ENCODE results near the gene ALG1. TPM values are rescaled to one million over a fixed set of nuclear protein-coding genes. Genes with fewer than 3 reads are reported as not detected.
"Not testable (repeated sequence)": the region's sequence is repeated elsewhere in the genome, so short reads cannot be mapped to it uniquely, and the experiment has no call there.

Gene ALG1
- 13.1 and 22.7 TPM in 2 replicates for total RNA-seq (2014; rRNA removed; shearing (Covaris generic))

- peak; percentile 78 for DNase-seq (ENCODE audit: low read depth)
Measured at GRCh38 chr16:5071681-5072333, at the start of gene ALG1. ALG1 (plus strand) TSS chr16:5071843; CDS start chr16:5071850, 7 bp downstream.

- no peak for DNase-seq (ENCODE audit: low read depth)
Measured at GRCh38 chr16:5022521-5022920, 49.1 kb upstream of the ALG1 start.

GRCh38 chr16:5024632-5025031 lies 47.0 kb upstream of the ALG1 start:
- DNase-seq (ENCODE audit: low read depth), result peak; percentile 17

GRCh38 chr16:5025171-5025632 lies 46.4 kb upstream of the ALG1 start:
- DNase-seq (ENCODE audit: low read depth), result no peak

GRCh38 chr16:5026664-5027063 lies 45.0 kb upstream of the ALG1 start:
- DNase-seq (ENCODE audit: low read depth), result no peak

- no peak for DNase-seq (ENCODE audit: low read depth)
Measured at GRCh38 chr16:5027086-5027485, 44.6 kb upstream of the ALG1 start.

- DNase-seq (ENCODE audit: low read depth), result no peak
Measured at GRCh38 chr16:5027575-5028235, 43.9 kb upstream of the ALG1 start.

GRCh38 chr16:5028950-5029475 lies 42.6 kb upstream of the ALG1 start:
- DNase-seq (ENCODE audit: low read depth), result no peak

- no peak for DNase-seq (ENCODE audit: low read depth)
Measured at GRCh38 chr16:5030251-5030870, 41.3 kb upstream of the ALG1 start.

GRCh38 chr16:5031601-5032000 lies 40.0 kb upstream of the ALG1 start:
- no peak for DNase-seq (ENCODE audit: low read depth)

GRCh38 chr16:5032748-5033167 lies 38.9 kb upstream of the ALG1 start:
- no peak for DNase-seq (ENCODE audit: low read depth)

GRCh38 chr16:5033256-5034166 lies 38.1 kb upstream of the ALG1 start, which contains the start of gene NAGPA:
NAGPA (minus strand) TSS chr16:5033935; CDS start chr16:5033914, 21 bp downstream.
- peak; percentile 78 for DNase-seq (ENCODE audit: low read depth)

GRCh38 chr16:5034167-5034523 lies 37.5 kb upstream of the ALG1 start:
- no peak for DNase-seq (ENCODE audit: low read depth)

- no peak for DNase-seq (ENCODE audit: low read depth)
Measured at GRCh38 chr16:5035909-5036227, 35.8 kb upstream of the ALG1 start.

GRCh38 chr16:5036228-5037156 lies 35.2 kb upstream of the ALG1 start:
- no peak for DNase-seq (ENCODE audit: low read depth)

- DNase-seq (ENCODE audit: low read depth), result no peak
Measured at GRCh38 chr16:5040451-5040850, 31.2 kb upstream of the ALG1 start.

GRCh38 chr16:5041600-5042133 lies 30.0 kb upstream of the ALG1 start:
- peak; percentile 46 for DNase-seq (ENCODE audit: low read depth)

GRCh38 chr16:5042574-5043171 lies 29.0 kb upstream of the ALG1 start:
- peak; percentile 54 for DNase-seq (ENCODE audit: low read depth)

- DNase-seq (ENCODE audit: low read depth), result no peak
Measured at GRCh38 chr16:5044011-5044540, 27.6 kb upstream of the ALG1 start.

GRCh38 chr16:5044581-5044980 lies 27.1 kb upstream of the ALG1 start:
- not testable (repeated sequence) for DNase-seq (ENCODE audit: low read depth)
